Adrenal gland (tissue), 5 donors: ENCODE data around the gene TCF12.

ENCODE experiments used
- CTCF ChIP-seq, 6 experiments: fragments of 450-650 bp in 4 of 6; fragments of 200-600 bp in 2 of 6; sonication (generic) in 1 of 6; IDR thresholded peaks; 1 replicate in 5 of 6; 2 replicates in 1 of 6; pipeline versions ENCODE4 v1.5.1 to v1.8.0; 2016 to 2021; ENCODE audit warnings: antibody characterized with exemption in 6 of 6, mild to moderate bottlenecking in 2 of 6, moderate library complexity in 1 of 6
- POLR2A ChIP-seq, 2 donors: fragments of 450-650 bp; IDR thresholded peaks; one replicate each; pipeline ENCODE4 v1.6.1; 2017; ENCODE audit warnings: antibody characterized with exemption in 2 of 2, mild to moderate bottlenecking in 2 of 2, moderate library complexity in 1 of 2
- donor health status: DM: no; HTN: no; CAD: no.

DNA sequence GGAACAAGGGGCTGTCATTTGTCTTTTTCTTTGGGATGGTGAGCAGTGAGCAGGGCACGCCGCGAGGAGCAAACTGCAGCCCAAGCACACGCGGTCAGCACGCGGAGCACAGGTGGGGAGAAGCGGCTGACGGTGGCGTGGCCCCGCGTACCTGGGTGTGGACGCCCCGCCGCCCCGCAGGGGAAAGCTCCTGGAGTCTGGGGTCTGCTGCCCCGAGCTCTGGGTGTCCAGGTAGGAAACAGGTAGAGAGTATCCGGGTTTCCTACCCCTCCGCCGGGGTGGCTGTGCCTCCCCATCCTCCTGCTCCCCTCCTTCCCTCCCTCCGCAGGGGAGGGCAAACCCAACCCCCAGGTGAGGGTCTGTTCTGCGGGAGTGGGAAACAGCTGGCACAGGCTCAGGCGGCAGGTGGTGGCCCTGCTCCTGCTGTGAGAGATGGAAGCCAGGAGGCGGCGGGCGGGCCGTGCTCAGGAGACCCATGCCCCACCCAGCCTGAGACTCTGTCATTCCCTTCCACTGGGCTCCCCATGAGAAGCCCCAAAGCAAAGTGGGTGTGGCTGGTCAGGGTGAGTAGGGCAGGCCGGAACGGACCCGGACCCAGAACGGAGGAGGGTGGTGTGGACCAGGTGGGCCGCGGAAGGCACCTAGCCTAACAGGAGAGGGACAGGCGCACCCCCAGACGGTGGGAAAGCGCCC lies 400.9 kb downstream of the TCF12 start:
- TF ChIP-seq CTCF (IDR thresholded peaks at IDR 0.05) (no peak), POLR2A (IDR thresholded peaks at IDR 0.05) (no peak)
